GM18951 (cell line): ENCODE measurements around the gene KRT3.

Experiments
- POLR2A ChIP-seq: IDR thresholded peaks from 4 replicates; pipeline ENCODE4 v1.6.1; 2011; ENCODE audit warnings: mild to moderate bottlenecking; ENCODE audit not compliant: insufficient read length, insufficient read depth; ENCODE audit errors: extremely low read depth
- in situ Hi-C: fragments of 300-500 bp; cut with MboI; formaldehyde crosslinking; loops from one replicate; pipeline ENCODE4 v1.12.0; 2022; ENCODE audit warnings: low sequenced_read_pairs, mixed read lengths, inconsistent platforms; ENCODE audit not compliant: unreplicated experiment

KRT3 gene

DNA sequence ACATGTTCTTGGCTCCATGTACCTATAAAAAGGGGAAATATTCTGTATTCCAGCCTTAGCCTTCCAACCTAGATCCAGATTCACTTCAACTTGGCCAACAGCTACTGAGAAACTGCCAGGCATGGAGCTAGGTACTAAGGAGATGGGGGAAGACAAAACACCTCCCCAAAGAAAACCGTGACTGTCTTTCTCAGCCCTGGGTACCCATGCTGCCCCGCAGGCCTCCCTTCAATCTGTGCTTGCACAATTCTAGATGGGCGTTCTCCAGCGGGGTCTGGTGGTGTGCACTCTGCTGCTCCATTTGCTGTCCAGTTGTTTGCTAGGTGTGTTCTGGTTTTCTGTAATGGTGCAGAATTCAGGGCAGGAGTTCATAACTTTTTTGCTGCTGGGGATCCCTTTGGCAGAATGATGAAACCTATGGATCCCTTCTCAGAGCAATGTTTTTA, 18.8 kb upstream of the KRT3 start:
- no peak for TF ChIP-seq POLR2A
- in situ Hi-C loops, result no loop called here

DNA sequence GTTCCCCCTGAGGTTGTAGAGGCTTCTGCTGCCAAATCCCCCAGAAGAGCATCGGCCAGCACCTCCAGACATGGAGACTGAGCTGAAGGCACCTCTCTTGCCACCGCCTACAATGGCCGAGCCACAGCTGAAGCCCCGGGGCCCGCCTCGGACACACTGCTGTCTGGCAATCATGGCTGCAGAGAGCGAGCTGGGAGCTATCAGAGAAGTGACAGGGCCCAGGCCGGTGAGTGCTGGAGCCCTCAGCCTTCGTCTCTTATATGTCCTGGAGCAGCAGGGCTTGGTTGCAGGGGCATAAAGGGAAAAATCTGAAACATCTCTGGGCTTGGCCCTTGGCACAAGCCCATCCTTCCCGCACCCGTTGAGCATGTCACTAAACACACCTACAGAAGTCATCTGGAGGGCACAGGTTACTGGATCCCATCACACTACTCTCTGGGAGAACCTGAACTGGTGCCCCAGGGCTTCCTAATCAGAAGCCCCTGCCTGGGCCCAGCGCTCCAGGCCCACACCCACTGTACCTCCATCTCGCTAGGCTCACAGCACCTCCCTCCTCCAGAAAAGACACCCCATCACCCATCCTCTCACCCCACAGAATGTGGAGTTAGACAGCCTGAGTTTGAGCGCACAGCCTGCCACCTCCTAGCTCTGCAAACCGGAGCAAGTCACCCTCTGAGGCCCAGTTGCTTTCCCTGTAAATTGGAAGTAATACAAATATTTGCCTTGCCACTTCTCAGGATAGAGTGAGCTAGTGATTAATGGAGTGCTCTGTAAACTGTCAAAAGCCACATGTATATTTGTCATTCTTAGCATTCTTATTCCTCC, 18.2 kb upstream of the KRT3 start, which contains the start of gene KRT4:
Gene KRT4 (minus strand): TSS at position 232 of the 825 bp plus-strand sequence. CDS start 58 bp downstream, at position 174.
- no peak for TF ChIP-seq POLR2A
- in situ Hi-C loops, result no loop called here

DNA sequence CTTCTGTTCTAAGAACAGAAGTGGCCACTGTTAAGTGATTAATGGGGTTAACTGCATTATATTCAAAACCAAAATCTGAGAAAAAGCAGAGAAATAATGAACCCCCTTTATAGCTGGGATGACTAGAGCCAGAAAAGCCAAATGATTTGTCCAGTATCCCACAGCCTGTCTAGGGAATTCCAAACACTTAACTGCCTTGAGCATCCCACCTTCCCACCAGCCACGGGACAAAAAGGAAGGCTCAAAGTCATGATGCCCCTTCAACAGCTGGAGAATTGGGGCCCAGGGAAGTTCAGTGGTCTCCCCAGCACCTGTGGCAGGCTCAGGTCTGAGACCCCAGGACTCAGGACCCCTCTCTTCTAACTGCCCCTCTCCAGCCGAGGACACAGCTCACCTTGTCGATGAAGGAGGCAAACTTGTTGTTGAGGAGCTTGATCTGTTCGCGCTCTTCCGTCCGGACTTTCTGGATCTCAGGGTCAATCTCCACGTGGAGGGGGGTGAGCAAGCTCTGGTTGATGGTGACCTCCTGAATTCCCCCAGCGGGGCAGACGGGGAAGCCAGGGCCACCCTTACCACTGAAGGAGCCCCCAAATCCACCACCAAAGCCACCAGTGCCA, 17.4 kb upstream of the KRT3 start:
- in situ Hi-C loops, result no loop called here
- TF ChIP-seq POLR2A, result no peak

DNA sequence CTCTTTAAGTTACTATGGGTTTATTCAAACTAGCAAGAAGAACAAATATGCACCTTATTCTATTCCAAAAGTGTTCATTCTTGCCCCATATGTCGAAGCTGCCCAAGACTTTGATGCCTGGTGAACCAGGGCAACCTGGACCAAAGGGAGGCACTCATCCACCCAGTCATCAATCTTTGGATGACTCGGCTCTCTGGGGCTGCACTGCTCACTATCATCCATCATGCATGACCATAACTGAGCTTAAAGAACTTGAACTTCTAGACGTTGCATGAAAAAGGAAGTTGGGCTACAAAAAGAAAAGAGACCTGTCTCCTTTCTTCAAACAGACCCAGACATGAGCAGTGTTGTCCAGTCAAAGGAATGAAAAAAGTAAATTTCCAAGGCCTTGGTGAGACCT, 16.8 kb upstream of the KRT3 start:
- TF ChIP-seq POLR2A, result no peak
- in situ Hi-C loops, result no loop called here

DNA sequence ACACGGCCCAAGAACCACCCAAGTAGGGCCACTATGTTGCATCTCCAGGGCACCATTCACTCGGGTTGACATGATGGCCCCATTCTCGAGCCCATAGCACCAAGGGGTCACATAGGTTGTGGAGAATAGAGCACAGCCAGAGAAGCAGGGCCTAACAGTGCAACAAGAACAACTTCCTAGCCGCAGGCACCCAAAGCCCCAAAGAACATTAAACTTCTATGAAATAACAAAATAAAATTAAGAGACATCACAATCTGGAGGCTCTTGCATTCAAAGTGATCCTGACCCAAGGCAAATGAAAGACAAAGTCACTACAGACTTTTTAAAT, 16.1 kb upstream of the KRT3 start:
- in situ Hi-C loops, result no loop called here
- TF ChIP-seq POLR2A, result no peak

DNA sequence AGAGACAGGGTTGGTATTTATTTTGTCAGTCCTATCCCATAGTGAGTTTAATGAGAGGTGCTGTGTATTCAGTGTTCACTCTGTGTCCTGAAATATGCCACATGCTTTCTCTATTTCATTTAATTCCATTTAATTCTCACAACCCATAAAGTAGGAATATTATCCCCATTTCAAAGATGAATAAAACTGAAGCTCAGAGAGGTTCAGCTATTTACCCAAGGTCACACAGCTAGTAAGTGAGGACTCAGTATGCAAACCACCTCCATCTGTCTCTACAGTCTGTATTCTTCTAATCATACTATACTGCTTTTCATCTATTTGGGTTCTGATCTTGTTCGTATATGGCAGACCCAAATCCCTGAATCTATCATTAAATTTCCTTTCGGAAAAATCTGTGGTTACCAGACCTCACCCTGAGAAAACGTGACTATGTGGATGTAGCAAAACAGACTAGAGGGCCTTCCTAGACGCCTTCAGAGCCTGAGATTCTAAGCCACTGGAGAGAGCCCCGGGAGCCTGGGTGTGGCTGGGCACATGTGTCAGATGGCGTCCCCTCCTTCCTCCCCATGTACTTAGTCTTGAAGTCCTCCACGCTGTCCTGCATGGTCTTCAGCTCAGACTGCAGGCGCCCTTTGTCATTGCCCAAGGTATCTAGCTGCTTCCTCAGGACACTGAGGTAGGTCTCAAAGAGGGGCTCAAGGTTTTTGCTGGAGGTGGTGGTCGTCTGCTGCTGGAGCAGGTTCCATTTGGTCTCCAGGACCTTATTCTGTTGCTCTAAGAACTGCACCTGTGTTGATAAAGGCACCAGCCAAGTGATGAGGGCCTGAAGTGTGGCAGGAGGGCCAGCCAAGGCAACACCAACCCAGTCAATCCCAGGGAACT, 15.5 kb upstream of the KRT3 start:
- no peak for TF ChIP-seq POLR2A
- in situ Hi-C loops, result no loop called here

DNA sequence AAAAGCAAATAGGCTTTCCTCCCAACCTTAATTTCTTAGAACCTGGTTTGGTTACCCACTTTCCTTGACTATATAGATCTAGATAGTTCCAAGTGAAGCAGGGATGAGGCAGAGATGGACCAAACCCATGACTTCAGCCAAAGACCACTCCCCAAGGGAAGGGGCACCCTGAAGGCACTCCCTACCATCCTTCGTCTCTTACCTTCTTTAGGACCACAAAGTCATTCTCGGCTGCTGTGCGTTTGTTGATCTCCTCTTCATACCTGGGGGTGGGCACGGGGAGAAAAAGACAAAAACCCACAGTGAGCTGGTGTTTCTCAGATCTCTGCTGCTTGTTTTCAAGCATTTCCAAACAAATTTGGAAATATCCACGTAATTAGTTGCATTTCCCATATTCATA, 14.6 kb upstream of the KRT3 start:
- in situ Hi-C loops, result no loop called here
- no peak for TF ChIP-seq POLR2A

DNA sequence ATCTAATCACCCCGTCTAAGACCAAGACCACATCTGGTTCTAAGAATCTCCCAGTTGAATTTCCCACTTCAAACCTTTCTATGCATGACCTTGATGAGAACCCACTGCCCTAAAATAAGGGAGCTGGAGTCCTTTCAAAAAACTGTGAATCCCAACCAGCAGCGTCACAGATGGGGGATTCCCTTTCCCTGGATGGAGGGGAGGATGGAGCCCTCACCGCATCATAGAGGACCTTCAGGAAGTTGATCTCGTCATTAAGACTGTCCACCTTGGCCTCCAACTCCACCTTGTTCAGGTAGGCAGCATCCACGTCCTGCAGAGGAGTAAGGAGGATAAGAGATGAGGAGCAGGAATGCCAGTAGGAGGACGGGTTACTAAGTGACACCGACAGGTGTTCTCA, 13.2 kb upstream of the KRT3 start:
- in situ Hi-C loops, result no loop called here
- TF ChIP-seq POLR2A, result no peak

DNA sequence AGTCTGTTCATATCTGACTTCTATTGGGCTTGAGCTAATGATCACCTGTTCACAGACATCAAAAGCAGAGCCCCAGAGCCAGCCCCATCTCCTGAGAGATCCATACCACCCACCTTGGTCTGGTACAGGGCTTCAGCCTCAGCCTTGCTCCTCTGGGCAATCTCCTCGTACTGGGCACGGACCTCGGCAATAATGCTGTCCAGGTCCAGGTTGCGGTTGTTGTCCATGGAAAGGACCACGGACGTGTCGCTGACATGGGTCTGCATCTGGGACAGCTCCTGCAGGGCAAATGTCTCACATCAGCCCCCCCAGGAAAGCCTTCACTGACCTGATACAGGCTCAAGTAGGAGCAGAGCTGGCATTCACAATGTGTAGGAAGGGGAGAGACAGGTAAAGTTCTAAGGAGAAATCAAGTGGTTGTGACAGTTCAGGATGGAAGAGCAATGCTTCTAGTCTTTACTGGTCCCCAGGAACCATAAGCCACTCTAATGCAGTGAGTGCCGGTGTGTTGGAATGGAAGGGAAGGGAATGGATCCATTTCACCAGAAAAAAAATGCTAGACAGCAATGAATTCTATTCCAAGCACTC, 12.8 kb upstream of the KRT3 start:
- TF ChIP-seq POLR2A, result no peak
- in situ Hi-C loops, result no loop called here

DNA sequence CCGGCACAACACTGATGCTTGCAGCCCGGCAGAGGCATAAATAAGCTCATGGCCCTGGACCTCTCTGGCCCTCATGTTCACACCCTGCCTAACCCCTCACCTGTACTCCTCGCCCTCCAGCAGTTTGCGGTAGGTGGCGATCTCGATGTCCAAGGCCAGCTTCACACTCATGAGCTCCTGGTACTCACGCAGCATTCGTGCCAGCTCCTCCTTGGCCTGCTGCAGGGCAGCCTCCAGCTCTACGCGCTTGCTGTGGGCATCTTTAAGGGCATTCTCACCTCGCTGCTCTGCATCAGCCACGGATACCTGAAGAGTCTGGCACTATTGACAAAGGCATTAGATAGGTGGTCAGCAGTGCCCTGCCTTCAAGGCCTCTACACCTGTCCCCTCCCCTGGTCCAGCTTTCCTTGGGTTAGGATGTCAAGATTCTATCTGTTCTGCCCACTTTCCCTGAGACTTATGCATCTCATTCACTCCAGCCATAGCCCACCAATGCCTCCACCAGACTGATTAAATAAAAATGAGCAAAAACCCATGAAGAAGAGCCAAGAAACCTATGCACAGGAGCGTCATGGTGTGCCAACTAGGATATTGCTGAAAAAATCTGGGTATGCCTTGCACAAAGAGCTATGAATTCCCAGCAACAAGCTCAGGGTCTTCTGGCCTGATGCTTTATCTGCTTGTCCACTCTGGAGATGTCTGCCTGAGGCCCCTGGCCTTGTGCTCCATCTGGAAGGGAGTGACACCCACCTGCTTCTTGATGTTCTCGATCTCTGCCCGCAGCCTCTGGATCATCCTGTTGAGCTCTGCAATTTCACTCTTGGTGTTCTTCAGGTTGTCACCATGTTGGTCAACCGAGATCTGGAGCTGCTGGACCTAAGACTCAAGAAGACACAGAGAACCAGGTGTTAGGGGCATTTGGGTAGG, 11.9 kb upstream of the KRT3 start:
- no peak for TF ChIP-seq POLR2A
- in situ Hi-C loops, result no loop called here

DNA sequence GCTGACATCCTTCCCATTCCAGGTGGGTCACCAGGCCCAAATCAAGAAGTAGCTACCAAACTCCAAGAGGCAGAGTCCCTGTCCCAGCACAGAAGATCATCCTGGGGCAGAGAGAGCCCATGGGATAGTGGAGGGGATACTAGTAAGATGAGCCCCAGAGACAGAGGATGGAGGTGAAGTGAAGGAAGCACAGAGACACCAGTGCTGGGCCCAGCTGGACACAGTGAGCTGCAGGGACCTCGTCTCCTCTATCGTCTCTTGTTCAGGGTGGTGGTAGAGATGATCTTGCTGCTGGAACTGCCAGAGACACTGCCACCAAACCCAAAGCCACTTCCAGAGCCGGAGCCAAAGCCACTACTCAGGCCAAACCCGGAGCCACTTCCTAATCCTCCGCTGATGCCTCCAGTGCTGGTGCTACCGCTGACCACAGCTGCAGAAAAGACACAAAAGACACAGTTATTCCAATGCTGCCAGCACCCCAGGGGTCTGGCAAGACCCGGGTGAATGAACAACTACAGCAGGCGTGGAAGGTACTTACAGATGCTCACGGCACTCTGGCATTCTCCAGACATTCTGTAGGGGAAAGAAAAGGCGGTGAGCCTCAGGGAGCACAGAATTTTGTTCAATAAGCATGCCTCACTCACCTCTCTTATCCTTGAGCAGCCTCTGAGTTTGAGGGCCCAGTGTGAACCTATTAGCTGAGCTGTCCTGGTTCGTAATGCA, 11.1 kb upstream of the KRT3 start:
- no peak for TF ChIP-seq POLR2A
- in situ Hi-C loops, result no loop called here

DNA sequence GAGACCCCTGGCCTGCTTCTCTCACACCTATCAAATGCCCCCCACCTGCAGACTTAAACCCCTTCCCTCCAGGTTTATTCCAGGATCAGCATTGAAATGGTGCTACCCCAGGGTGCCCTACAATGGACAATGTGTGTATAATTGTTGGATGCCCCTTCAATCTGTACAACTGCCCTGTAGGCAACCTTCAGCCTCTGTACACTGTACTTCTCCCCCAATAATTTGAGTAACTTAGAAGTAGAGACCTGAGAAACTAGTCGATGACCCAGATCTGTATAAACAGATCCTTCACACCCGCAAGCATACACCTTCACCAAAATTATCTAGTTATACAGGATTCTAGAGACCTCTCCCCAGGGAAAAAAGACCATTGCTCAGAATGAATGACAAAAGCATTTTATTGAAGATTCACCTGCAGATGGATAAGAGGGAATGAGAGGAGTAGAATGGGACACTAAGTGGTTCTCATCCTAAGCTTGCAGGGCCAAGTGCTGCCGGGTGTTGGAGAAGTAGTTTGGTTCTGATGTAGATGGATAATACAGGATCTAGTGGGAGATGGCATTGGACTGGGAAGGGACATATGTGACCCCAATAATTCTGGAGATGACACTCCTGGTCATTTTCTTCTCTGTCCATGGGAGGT, 10.4 kb upstream of the KRT3 start:
- no peak for TF ChIP-seq POLR2A
- in situ Hi-C loops, result no loop called here
